Stimulated activated CD8-positive, alpha-beta memory T cell treated with anti-CD3 and anti-CD28 coated beads, Interleukin-2, amount 100 ng/mL, for 1 hour (primary cell): ENCODE data around the gene ABCC1.

ENCODE experiments used
- DNase-seq, 2 donors: peaks; one replicate each; pipeline ENCODE4 v3.0.0-alpha.2; 2020; ENCODE audit warnings: low read depth in 2 of 2

Gene ABCC1

DNA sequence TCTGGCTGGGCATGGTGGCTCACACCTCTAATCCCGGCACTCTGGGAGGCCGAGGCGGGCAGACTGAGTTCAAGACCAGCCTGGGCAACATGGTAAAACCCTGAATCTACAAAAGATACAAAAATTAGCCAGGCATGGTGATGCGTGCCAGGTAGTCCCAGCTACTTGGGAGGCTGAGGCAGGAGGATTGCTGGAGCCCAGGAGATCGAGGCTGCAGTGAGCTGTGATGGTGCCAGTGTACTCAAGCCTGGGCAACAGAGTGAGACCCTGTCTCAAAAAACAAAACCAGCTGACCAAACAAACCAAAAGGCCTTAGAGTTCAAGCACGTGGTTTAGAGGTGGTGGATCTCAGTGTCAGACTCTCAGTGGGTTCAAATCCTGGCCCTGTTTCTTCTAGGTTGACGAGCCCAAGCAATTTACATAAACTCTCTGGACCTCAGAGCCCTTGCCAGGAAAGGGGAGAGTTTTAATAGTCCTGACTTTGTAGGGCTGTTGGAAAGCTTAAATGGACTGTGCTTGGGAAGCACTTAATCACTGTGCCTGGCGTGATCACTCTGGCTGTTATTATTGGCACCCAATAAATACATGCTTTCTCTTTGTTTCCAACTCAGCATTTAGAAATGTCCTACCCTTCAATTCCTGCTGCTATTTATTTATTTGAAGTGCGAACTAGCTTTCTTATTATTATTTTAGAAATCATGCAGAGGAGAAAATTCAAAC lies 44.7 kb downstream of the ABCC1 start:
- DNase-seq, result no peak

DNA sequence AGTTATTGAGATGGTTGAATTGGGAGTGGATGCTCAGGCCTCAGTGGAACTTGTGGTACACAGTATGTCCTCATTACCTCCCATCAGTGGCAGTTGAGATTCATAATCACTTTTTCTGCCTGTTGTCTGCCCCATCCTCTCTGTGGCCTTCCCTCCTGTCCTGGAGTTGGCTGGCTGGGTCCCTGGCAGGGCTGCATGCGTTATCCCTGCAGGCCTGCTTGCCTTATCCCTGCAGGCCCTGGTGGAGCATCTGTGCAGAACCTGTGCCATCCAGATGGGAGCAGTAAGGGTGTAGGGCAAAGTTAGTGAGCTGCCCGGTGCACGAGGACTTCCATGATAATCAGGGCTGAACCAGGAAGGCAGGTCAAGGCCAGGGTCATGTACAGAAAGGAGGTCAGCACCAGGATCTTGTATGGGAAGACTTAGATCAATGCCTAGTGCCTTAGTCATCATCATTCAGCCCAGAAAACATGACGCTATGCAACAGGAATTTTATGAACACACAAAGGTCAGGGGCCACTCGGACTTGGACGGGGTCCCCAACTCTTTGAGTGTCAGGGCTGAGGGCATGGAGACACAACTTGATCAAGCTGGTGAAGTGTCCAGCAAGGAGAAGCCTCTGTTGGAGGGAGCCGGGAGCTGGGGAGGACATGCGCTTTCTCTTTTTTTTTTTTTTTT lies 47.2 kb downstream of the ABCC1 start:
- DNase-seq, result no peak

DNA sequence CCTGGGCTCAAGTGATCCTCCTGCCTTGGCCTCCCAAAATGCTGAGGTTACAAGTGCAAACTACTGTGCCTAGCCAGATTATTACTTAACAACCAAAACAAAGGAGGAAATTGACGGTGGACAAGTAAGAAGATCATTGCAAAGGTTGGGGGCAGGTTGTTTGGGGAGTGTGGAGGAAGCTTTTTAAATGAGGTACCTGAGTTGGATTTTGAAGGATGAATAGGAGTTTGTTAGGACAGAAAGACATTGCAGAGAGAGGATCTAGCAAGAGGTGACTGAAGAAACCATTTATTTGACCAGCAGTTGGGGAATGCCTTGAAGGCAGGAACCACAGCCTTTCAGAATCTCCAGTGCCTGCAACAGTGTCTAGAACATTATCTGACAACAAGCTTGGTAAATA lies 51.3 kb downstream of the ABCC1 start:
- DNase-seq, result no peak

DNA sequence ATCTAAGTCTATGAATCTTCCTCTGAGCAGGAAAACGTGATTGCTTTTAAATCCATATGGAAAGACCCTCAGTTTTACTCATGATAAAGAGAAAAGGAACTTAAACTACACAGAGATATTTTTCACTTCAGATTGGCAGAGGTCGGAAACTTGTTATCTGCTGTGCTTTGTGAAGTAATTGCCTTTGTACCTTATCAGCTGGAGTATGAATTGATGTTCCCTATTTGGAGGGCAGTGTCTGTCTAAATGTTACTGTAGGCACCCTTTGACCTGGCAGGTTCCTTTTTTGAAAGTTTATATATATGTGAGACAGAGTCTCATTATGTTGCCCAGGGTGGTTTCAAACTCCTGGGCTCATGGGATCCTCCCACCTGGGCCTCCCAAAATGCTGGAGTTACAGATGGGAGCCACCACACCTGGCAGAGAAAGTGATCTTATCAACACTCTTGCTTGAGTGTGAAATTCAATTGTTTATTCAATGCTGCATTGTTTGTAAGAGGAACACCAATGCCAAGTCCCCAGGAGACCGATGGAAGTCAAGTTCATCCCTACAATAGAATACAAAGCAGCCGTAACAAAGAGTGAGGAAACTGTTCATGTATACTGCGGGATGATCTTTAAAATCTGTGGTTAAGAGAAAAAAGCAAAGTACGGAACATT lies 52.3 kb downstream of the ABCC1 start:
- no peak for DNase-seq

DNA sequence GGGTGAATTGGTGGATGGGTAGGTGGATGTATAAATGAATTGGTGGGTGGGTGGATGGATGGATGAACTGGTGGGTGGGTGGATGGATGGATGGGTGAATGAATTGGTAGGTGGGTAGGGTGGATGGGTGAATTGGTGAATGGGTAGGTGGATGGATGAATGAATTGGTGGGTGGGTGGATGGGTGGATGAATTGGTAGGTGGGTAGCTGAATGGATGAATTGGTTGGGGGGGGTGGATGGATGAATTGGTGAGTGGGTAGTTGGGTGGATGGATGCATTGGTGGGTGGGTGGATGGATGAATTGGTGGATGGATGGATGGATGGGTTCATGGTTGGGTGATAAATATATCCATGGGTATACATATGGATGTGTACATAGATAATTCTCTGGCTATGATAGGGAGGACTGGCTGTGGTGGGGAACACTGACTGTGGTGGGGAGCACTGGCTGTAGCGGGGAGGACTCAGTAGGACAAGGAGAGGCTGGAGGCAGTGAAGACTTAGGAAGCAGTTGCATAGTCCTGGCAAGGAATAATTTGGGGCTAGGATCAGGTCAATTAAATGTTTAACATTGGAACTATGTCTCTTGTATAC lies 54.4 kb downstream of the ABCC1 start:
- DNase-seq, result no peak

DNA sequence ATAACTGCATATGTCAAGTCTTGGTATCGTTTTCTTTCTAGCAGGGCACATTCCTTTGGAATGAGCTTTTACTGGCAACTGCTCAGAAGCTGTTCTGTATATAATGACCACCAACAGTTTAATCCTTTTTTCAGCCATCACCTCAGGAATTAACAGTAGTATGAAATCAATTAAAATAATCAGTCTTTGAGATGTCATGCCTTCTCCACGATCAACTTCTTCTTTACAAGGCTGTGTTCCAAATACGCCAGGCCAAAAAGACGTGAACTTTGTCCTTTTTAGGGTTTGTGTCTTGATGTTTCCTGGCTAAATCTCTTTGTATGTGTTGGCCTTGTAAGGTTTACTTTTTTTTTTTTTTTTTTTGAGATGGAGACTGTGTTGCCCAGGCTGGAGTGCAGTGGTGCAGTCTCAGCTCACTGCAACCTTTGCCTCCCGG lies 54.9 kb downstream of the ABCC1 start:
- no peak for DNase-seq

DNA sequence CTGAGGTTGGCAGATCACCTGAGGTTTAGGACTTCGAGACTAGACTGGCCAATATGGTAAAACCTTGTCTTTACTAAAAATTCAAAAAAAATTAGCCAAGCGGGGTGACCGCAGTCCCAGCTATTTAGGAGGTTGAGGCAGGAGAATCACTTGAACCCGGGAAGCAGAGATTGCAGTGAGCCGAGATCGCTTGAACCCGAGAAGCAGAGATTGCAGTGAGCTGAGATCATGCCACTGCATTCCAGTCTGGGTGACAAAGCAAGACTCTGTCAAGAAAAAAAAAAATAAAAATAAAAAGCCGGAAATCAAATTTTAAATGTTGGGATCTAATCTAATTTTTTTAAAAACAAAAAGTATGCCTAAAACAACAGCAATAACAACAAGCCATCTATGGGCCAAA lies 56.3 kb downstream of the ABCC1 start:
- DNase-seq, result no peak

DNA sequence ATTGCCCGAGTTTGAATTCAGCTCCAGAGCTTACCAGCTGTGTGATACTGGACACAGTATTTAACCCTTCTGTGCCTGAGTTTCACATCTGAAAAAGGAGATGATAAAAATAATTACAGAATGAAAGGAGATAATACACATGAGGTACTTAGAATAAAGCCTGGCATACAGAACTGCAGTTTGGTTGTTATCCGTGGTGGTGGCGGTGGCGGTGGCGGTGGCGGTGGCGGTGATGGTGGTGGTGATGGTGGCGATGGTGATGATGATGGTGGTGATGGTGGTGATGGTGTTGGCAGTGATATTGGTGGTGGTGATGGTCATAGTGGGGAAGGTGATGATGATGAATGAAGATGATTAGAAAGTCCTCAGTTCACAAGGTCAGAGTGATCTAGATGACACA lies 57.2 kb downstream of the ABCC1 start:
- no peak for DNase-seq

DNA sequence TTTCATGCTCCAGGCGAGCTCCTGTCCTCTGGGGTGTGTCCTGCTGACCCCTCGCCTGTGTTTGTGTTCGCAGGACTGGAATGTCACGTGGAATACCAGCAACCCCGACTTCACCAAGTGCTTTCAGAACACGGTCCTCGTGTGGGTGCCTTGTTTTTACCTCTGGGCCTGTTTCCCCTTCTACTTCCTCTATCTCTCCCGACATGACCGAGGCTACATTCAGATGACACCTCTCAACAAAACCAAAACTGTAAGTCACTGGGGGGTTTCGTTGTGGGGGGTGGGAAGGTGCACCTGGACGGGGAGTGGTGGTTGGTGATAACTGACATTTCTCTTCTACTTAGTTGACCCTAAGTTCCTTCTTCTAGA lies 58.3 kb downstream of the ABCC1 start:
- no peak for DNase-seq

DNA sequence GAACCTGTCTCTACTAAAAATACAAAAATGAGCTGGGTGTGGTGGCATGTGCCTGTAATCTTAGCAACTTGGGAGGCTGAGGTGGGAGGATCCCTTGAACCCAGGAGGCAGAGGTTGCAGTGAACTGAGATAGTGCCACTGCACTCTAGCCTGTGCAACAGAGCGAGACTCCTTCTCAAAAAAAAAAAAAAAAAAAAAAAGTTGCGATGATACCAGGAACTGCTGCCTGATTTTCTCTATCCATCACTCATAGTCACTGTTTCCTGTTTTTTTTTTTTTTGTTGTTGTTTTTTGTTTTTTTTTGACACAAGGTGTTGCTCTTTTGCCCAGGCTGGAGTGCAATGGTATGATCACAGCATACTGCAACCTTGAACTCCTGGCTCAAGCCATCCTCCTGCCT lies 59.2 kb downstream of the ABCC1 start:
- no peak for DNase-seq

DNA sequence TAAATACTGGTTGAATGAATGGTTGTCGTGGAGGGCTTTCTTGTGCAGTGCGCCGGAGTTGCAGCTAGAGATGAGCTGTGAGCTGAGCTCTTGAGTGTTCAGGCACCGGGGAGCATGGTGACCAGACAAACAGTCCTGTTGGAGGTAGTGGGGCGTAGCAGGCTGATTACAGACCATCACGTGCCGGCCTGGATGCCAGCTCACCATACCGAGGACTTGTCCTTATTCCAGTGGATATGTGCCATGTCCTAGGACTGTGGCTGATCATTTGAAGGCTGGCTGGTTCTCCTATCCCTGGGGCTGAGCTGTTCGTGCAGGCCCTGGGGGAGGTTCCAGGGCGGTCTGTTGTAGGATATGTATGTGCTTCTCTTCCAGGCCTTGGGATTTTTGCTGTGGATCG lies 60.0 kb downstream of the ABCC1 start:
- DNase-seq, result no peak

DNA sequence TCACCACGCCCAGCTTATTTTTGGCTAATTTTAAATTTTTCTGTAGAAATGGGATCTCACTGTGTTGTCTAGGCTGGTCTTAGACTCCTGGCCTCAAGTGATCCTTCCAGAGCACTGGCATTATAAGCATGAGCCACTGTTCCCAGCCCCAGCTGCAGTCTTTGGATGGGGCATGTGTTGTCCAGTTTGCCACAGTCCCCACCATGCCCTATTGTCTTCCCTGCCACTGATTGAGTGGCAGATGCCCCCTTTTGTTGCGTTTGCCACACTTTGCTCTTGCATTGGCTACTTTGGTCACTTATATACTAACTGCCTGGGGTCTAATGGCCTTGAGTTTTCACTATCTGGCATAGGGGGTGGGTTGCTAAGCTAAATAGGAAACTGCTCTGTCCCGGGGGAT lies 60.8 kb downstream of the ABCC1 start:
- DNase-seq, result no peak

DNA sequence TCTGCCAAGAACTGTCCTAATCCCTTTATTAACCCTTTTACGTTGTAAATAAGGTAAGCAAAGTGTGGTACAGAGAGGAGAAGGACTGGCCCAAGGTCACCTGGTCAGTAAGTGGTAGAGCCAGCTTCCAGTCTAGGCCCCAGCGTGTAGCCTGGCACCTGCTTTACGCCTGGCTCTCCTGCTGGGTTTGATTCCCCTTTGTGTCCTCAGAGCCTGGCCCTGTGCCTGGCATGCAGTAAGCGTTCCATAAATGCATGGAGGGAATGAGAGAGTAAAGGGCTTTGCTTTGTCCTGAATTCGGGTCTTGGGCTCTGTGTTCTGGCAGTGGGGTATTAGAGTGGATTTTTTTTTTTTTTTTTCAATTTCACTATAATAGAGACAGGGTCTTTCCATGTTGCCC lies 62.7 kb downstream of the ABCC1 start:
- DNase-seq, result no peak

DNA sequence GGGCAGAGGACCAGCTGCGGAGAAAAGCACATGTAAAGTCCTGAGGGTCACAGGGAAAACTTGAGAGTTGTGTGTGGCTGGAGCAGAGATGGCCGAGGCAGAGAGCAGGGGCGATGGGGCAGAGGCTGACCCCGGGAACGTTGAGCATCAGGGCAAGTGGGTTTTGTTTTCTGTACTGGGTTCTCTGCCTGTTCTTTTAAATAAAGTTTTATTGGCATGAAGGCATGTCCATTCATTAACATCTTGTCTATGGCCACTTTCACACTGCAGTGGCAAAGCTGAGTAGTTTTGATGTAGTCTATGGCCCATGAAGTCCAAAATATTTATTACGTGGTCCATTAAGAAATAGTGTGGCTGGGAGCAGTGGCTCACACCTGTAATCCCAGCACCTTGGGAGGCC lies 64.4 kb downstream of the ABCC1 start:
- DNase-seq, result no peak

DNA sequence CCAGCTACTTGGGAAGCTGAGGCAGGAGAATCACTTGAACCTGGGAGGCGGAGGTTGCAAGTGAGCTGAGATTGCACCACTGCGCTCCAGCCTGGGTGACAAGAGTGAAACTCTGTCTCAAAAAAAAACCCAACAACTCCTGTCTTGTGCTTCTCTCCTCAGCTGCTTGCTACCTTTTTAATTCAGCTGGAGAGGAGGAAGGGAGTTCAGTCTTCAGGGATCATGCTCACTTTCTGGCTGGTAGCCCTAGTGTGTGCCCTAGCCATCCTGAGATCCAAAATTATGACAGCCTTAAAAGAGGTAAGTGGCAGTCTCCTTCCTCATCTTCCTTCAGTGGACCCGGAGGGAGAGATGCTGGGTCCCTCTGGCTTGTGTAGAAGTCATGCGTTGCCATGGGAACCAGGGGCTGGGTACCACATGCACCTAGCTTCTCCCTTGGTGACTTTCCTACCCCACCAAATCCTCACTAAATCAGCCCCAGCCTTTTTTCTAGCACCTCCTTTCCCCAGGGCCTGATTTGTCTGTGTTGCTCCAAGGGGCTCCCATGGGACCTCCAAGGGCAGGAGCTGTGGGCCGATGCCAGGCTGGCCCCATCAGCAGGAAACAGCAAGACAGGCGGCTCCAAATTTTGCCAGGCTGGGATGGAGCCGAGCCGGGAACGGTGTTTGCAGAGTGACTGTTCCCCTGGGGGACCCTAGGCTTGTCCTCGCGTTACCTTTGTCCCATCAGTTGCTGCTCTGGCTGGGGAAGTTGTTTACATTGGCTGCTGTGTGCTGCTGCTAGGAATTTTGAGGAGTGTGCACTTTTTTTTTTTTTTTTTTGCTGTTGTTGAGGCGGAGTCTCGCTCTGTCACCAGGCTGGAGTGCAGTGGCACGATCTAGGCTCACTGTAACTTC lies 65.2 kb downstream of the ABCC1 start:
- no peak for DNase-seq

DNA sequence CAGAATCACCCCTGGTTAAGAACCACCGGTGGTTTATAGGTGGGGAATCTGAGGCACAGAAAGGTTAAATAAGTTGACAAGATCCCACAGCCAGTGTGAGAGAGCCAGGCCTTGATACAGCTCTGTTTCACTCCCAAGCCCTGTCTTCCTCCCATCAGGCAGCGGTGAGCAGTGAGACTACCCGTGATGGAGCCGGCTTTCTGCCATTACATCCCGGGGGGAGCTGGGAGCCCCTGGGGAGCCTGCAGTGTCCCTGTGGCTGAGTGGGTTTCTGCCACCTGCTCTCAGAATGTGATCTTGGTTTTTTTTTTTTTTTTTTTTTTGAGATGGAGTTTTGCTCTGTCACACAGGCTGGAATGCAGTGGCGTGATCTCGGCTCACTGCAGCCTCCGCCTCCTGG lies 66.4 kb downstream of the ABCC1 start:
- no peak for DNase-seq

DNA sequence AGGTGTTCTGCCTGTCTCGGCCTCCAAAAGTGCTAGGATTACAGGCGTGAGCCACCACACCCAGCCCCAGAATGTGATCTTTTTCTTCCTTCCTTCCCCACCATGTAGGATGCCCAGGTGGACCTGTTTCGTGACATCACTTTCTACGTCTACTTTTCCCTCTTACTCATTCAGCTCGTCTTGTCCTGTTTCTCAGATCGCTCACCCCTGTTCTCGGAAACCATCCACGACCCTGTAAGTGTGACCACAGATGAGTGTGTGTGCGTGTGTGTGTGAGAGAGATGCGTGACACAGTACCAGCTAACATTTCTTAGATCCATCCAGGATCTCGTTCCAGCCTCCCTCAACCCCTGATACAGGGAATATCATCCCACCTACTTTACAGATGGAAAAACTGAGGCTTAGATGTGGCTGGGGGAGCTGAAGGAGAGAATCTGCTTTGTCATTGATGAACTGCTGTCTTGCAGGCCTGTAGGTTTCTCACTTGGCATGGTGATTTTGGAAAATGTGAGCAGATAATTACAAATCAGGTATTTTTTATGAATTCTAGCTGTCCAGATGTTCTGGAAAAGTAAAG lies 67.1 kb downstream of the ABCC1 start:
- no peak for DNase-seq

DNA sequence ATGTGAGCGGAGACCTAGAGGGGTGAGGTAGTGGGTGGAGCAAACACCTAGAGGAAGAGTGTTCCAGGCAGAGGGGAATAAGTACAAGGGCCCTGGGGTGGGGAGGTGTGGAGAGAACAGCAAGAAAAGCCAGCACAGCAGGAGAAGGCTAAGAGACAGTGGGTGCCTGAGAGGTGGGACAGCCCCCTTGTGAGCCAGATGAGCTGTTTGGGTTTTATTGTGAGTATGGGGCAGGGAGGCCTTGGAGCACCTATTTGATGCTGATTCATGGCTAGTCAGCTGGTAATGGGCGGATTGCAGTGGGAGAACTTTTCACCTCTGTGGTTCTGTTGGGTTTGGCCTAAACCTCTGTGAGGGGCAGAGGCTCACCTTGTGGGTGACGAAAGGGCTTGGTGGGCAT lies 68.4 kb downstream of the ABCC1 start:
- DNase-seq, result no peak

DNA sequence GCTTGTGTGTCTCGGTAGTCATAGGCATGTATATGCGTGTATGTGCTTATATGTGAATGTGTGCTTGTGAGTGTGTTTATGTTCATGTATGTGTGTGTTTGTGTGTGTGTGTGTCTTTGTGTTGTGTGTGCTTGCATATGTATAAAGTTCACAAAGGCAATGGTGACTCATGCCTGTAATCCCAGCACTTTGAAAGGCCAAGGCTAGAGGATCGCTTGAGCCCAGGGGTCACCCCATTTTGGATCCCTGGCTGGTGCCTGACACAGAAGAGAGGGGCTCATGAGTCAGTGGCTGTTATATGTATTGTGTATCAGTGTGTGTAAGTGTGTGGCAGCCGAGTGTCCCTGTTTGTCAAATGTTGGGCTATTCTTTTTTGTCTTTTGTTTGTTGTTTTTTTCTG lies 69.3 kb downstream of the ABCC1 start:
- no peak for DNase-seq

DNA sequence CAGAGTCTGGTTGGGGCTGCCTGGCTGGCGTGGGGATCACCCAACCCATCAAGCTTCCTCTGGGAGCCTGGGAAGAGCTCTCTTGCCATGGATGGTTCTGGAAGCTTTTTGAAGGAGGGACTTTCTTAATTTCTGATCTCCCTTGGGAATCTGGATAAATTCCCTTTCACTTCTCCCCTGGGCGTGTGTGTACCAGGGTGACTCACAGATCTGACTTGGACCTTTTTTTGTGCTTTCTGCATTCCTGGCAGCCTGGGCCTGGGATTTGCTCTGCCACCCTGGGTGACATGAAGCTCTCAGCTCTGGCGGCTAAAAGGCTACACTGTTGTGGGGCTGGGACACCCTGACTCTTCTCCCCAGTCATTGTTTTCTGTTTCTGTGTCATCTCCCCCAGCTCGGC lies 70.1 kb downstream of the ABCC1 start:
- no peak for DNase-seq

DNA sequence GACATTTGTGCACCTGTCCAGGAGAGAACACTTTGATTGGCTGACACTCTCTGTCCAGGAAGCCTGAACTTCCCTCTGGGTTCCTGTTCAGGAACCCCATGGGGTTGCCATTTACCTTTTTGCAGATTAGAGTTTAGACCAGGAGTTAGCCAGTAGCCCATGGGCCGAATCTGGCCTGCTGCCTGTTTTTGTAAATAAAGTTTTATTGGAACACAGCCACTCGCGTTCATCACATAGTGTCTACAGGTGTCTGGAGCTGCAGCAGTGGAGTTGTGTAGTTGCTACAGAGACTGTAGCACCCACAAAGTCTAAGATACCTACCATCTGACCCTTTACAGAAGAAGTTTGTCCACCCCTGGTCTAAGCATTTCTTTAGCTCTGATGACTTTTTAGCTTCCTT lies 70.9 kb downstream of the ABCC1 start:
- DNase-seq, result no peak

DNA sequence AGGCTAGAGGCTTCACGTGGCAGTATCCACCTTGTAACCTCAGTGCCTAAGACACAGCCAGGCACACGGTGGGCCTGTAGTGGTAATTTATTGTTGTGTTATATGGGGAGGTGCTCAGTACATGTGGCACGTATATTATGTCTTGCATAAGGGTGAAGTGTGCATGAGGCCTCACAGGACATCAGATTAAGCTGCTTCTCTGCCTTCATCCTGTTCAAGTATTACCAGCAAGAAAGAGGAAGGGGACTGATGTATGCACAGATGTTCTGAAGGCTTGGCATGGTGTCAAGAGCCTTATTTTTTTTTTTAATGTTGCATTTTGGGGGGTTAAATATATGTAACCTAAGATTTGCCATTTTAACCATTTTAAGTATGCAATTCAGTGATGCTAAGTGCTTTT lies 71.6 kb downstream of the ABCC1 start:
- DNase-seq, result no peak
